HepG2 (cell line): ENCODE measurements around the gene EFS. TPM values are rescaled to one million over a fixed set of nuclear protein-coding genes. Genes with fewer than 3 reads are reported as not detected.
A peak's percentile ranks its signal among the peaks of the same experiment; 100 is the strongest.

Experiments used
- ATAC-seq: fragments of 200-7000 bp; cut with Tn5 transposase; 3 replicates; pipeline ENCODE4 v1.9.1; 2020; ENCODE audit warnings: mild to moderate bottlenecking, moderate library complexity
- BruUV-seq: library from RNA; stranded (reverse); fragments of 400-500 nt; replicated peaks from 2 replicates; lab custom pipeline; 2021; lab: Mats Ljungman, UMichigan
- CTCF ChIA-PET: fragments of 300-600 bp; formaldehyde crosslinking; extraction: SDS; loops from one replicate; lab custom pipeline; 2021; ENCODE audit warnings: low total read pairs, inconsistent platforms, low intra/inter-chr PET ratio; lab: Yijun Ruan, JAX
- POLR2A ChIA-PET: fragments of 350-600 bp; sonication (Branson Sonifier 250); formaldehyde crosslinking; loops from one replicate; lab custom pipeline; 2020; ENCODE audit warnings: antibody characterized with exemption, inconsistent platforms; lab: Yijun Ruan, JAX
- DNase-seq: peaks from one replicate; pipeline ENCODE4 v3.0.0-alpha.2; 2015; ENCODE audit warnings: low spot score
- FAIRE-seq: peaks from 3 replicates; lab custom pipeline; 2011; peaks lifted over from hg19 to GRCh38; lab: Jason Lieb, UNC
- H2AFZ ChIP-seq: one replicate; pipeline ENCODE4 v1.6.1; 2011; ENCODE audit warnings: low read length, inconsistent platforms
- H3K27ac ChIP-seq: fragments of 300-600 bp; 3 replicates; pipeline ENCODE4 v1.8.0; 2011; ENCODE audit warnings: mixed run types, mild to moderate bottlenecking, mixed read lengths, low read length, inconsistent platforms; ENCODE audit not compliant: insufficient read depth; ENCODE audit errors: extremely low read length
- H3K27me3 ChIP-seq, 2 experiments: fragments of 200-600 bp in 1 of 2; 2 replicates in 1 of 2; 3 replicates in 1 of 2; pipeline versions ENCODE4 v1.6.0 to v1.8.0; 2011; ENCODE audit warnings: low read length in 2 of 2, mild to moderate bottlenecking in 2 of 2, moderate library complexity in 2 of 2, inconsistent platforms in 1 of 2; ENCODE audit not compliant: insufficient read depth in 2 of 2, control insufficient read depth in 1 of 2
- H3K36me3 ChIP-seq, 2 experiments: fragments of 200-600 bp in 1 of 2; replicated peaks in 1 of 2; 2 replicates in 1 of 2; 3 replicates in 1 of 2; pipeline versions ENCODE4 v1.5.1 to v1.8.0; 2011; ENCODE audit warnings: low read length in 2 of 2, inconsistent platforms in 1 of 2; ENCODE audit not compliant: insufficient read depth in 2 of 2, control insufficient read depth in 1 of 2
- H3K4me1 ChIP-seq: 2 replicates; pipeline ENCODE4 v1.5.1; 2012; ENCODE audit warnings: low read length, inconsistent platforms; ENCODE audit not compliant: insufficient read depth
- H3K4me2 ChIP-seq: 2 replicates; pipeline ENCODE4 v1.6.0; 2011; ENCODE audit warnings: low read depth, low read length, inconsistent platforms
- H3K4me3 ChIP-seq, 3 experiments: fragments of 200-600 bp in 1 of 3; sonication (generic), shearing (Covaris generic) in 1 of 3; replicated peaks in 1 of 3; 2 replicates each; pipeline ENCODE4 v1.5.1; 2011 to 2016; ENCODE audit warnings: low read length in 3 of 3, inconsistent platforms in 2 of 3, low read depth in 2 of 3, mild to moderate bottlenecking in 2 of 3, control low read depth in 1 of 3, mixed read lengths in 1 of 3; ENCODE audit not compliant: insufficient read depth in 1 of 3
- H3K79me2 ChIP-seq: one replicate; pipeline ENCODE4 v1.6.1; 2011; ENCODE audit warnings: low read length, inconsistent platforms; ENCODE audit not compliant: insufficient read depth
- H3K9ac ChIP-seq: 2 replicates; pipeline ENCODE4 v1.6.0; 2011; ENCODE audit warnings: mild to moderate bottlenecking, low read depth, low read length, inconsistent platforms; ENCODE audit not compliant: insufficient read depth
- H3K9me3 ChIP-seq: 2 replicates; pipeline ENCODE4 v1.5.1; 2012; ENCODE audit warnings: mild to moderate bottlenecking, low read length
- H4K20me1 ChIP-seq: 2 replicates; pipeline ENCODE4 v1.6.0; 2011; ENCODE audit warnings: inconsistent platforms, mild to moderate bottlenecking, low read length, moderate library complexity; ENCODE audit not compliant: insufficient read depth
- ASH2L ChIP-seq: fragments of 300-600, 200-600 bp; sonication (generic); IDR thresholded peaks from 2 replicates; pipeline ENCODE4 v1.7.0; 2017; ENCODE audit warnings: low read depth, mild to moderate bottlenecking, moderate library complexity, mixed read lengths, low read length; ENCODE audit not compliant: insufficient read length
- NR1H2 ChIP-seq: sonication (generic); formaldehyde crosslinking; IDR thresholded peaks from 2 replicates; pipeline ENCODE4 v1.8.1; 2022; ENCODE audit warnings: low read depth, missing genetic modification reagents, borderline replicate concordance
- ZHX1 ChIP-seq: sonication (generic); formaldehyde crosslinking; IDR thresholded peaks from 2 replicates; pipeline ENCODE4 v1.8.1; 2022; ENCODE audit warnings: low read depth, mild to moderate bottlenecking, missing genetic modification reagents
- ZNF280B ChIP-seq: sonication (generic); formaldehyde crosslinking; IDR thresholded peaks from 2 replicates; pipeline ENCODE4 v1.5.0; 2020; ENCODE audit warnings: missing genetic modification reagents, mild to moderate bottlenecking, borderline replicate concordance
- ZNF614 ChIP-seq: IDR thresholded peaks from 2 replicates; pipeline ENCODE4 v1.6.1; 2018; ENCODE audit warnings: missing biosample characterization, missing genetic modification reagents, inconsistent platforms, borderline replicate concordance
- WGBS: methylation state at CpG from one replicate; pipeline ENCODE4 v1.1.6; 2017; ENCODE audit warnings: low lambda C conversion rate; 5-methylcytosine and 5-hydroxymethylcytosine counted together
- in situ Hi-C: cut with HindIII; loops from 2 replicates; pipeline ENCODE4 v1.10.0; 2017; ENCODE audit warnings: low pct_unique_long_range_greater_than_20kb; ENCODE audit not compliant: extremely low pct_ligation_motif_present
- intact Hi-C: fragments of 100-400 bp; cut with micrococcal nuclease; formaldehyde crosslinking; loops from one replicate; pipeline ENCODE4 v1.10.0; 2022; ENCODE audit not compliant: unreplicated experiment
- polyA plus RNA-seq, 8 experiments: library from polyadenylated mRNA; depleted of rRNA in 3 of 8; stranded (reverse) in 7 of 8; unstranded in 1 of 8; fragments of >200 nt; fragmentation: Illumina TruSeq in 4 of 8; extraction: Trizol in 4 of 8; gene quantifications; 2 replicates each; pipeline versions ENCODE4 v1.2.1 to v1.2.3, GENCODE V29; 2011 to 2016; ENCODE audit warnings: low read depth in 4 of 8, missing spikeins in 1 of 8, mixed read lengths in 1 of 8; ENCODE audit not compliant: insufficient read depth in 1 of 8
- total RNA-seq, 5 experiments: library from RNA; depleted of rRNA; stranded (reverse); fragments of >200 nt; fragmentation: Illumina TruSeq; extraction: Trizol; gene quantifications; 2 replicates each; pipeline ENCODE4 v1.2.3, GENCODE V29; 2016; ENCODE audit warnings: low read depth in 1 of 5

The EFS gene
- total and polyA plus RNA-seq, 2 of the 13 experiments (the other 11 are each of a cell fraction or from before 2014, with no cell fraction given) = not detected

- Histone ChIP-seq H3K79me2 (no peaks in the 10 kb centered on the region), H3K4me1 (no peaks in the 10 kb centered on the region), H3K4me2 (no peak overlapping the region), H4K20me1 (no peaks in the 10 kb centered on the region), H3K9me3 (no peaks in the 10 kb centered on the region), H3K27ac (no peak overlapping the region), H3K4me3 (no peak overlapping the region), H3K27me3 (peaks cover 17 to 84% of the 10 kb centered on the region in 2 experiments), H2AFZ (no peak overlapping the region), H3K36me3 (no peaks in the 10 kb centered on the region), H3K9ac (no peak overlapping the region)
- peak; percentile 6; the same call in 1 of the 2 replicates for TF ChIP-seq ZNF280B (CRISPR knock-in tag)
- no peak for TF ChIP-seq NR1H2 (CRISPR knock-in tag)
- no peak for TF ChIP-seq ZNF614 (CRISPR knock-in tag)
- TF ChIP-seq ASH2L = no peak
- 52% methylated on average over 6 of the region's 6 CpGs for WGBS
- ChIA-PET CTCF (no interaction called here), POLR2A (no interaction called here)
- FAIRE-seq (no peak), DNase-seq (no peak), ATAC-seq (no peak)
- intact Hi-C loops = no loop called here
- no TSS peak for BruUV-seq
- in situ Hi-C loops = no loop called here
Measured at GRCh38 chr14:23348297-23348655, 16.7 kb downstream of the EFS start.

GRCh38 chr14:23347406-23348296, 17.3 kb downstream of the EFS start:
- Histone ChIP-seq H4K20me1 (no peaks in the 10 kb centered on the region), H3K4me2 (no peak overlapping the region), H2AFZ (no peak overlapping the region), H3K9ac (no peak overlapping the region), H3K4me3 (no peak overlapping the region), H3K36me3 (no peaks in the 10 kb centered on the region)
- in situ Hi-C loops = no loop called here
- no peak for DNase-seq
- ChIA-PET CTCF (no interaction called here), POLR2A (no interaction called here)
- BruUV-seq = no TSS peak
- TF ChIP-seq ZNF280B (CRISPR knock-in tag) (peak; percentile 14; the same call in 1 of the 2 replicates), ZHX1 (no peak)
- TF ChIP-seq, all 625 proteins: peak for 1
- 58% methylated on average over 19 of the region's 19 CpGs for whole genome bisulfite sequencing
- H3K9me3 ChIP-seq = no peaks in the 10 kb centered on the region
- intact Hi-C loops = no loop called here
- no peak overlapping the region for H3K27ac ChIP-seq
- H3K27me3 ChIP-seq = peaks cover 13 to 78% of the 10 kb centered on the region in 2 experiments
- ATAC-seq = no peak
- no peaks in the 10 kb centered on the region for H3K4me1 ChIP-seq
- no peak for FAIRE-seq
- H3K79me2 ChIP-seq = no peaks in the 10 kb centered on the region
